ENCODE measurements around the gene TRIM62.
"Not testable (repeated sequence)": the region's sequence is repeated elsewhere in the genome, so short reads cannot be mapped to it uniquely, and the experiment has no call there.

TRIM62 gene

GRCh38 chr1:33122483-33123178 is 59.2 kb downstream of the TRIM62 start:
- no peak overlapping the region for H3K9ac ChIP-seq (ENCODE audit: low read length in 2 of 2)

GRCh38 chr1:33121728-33122127 is 60.1 kb downstream of the TRIM62 start:
- H3K27ac ChIP-seq (ENCODE audit: low read length), result no peak overlapping the region
- peaks cover 5% of the 10 kb centered on the region for H3K4me1 ChIP-seq (ENCODE audit: control insufficient read depth, insufficient read depth, low read length)
- H3K9me3 ChIP-seq (ENCODE audit: control insufficient read depth in 2 of 2, low read length in 2 of 2), result no peaks in the 10 kb centered on the region
- H3K4me3 ChIP-seq (ENCODE audit: low read length in 2 of 2), result no peak overlapping the region
- H3K9ac ChIP-seq (ENCODE audit: low read length in 2 of 2), result no peak overlapping the region
- H3K36me3 ChIP-seq (ENCODE audit: control insufficient read depth in 2 of 2, insufficient read depth in 2 of 2, low read length in 2 of 2), result no peaks in the 10 kb centered on the region
- H3K27me3 ChIP-seq (ENCODE audit: control insufficient read depth in 1 of 2, insufficient read depth in 2 of 2, low read length in 2 of 2), result no peaks in the 10 kb centered on the region

More at GRCh38 chr1:33122483-33123178, 59.2 kb downstream of the TRIM62 start:
- Histone ChIP-seq H3K9me3 (ENCODE audit: control insufficient read depth in 2 of 2, low read length in 2 of 2) (no peaks in the 10 kb centered on the region), H3K4me1 (ENCODE audit: control insufficient read depth, insufficient read depth, low read length) (peaks cover 6% of the 10 kb centered on the region), H3K36me3 (ENCODE audit: control insufficient read depth in 2 of 2, insufficient read depth in 2 of 2, low read length in 2 of 2) (no peaks in the 10 kb centered on the region), H3K27ac (ENCODE audit: low read length) (no peak overlapping the region), H3K27me3 (ENCODE audit: control insufficient read depth in 1 of 2, insufficient read depth in 2 of 2, low read length in 2 of 2) (no peaks in the 10 kb centered on the region), H3K4me3 (ENCODE audit: low read length in 2 of 2) (no peak overlapping the region)

GRCh38 chr1:33120436-33121231 is 61.2 kb downstream of the TRIM62 start:
- Histone ChIP-seq H3K9ac (ENCODE audit: low read length in 2 of 2) (no peak overlapping the region), H3K27me3 (ENCODE audit: control insufficient read depth in 1 of 2, insufficient read depth in 2 of 2, low read length in 2 of 2) (no peaks in the 10 kb centered on the region), H3K4me1 (ENCODE audit: control insufficient read depth, insufficient read depth, low read length) (no peaks in the 10 kb centered on the region)

GRCh38 chr1:33119532-33120217 is 62.2 kb downstream of the TRIM62 start:
- H3K9ac ChIP-seq (ENCODE audit: low read length in 2 of 2), result no peak overlapping the region
- no peaks in the 10 kb centered on the region for H3K4me1 ChIP-seq (ENCODE audit: control insufficient read depth, insufficient read depth, low read length)
- H3K4me3 ChIP-seq (ENCODE audit: low read length in 2 of 2), result no peak overlapping the region
- no peaks in the 10 kb centered on the region for H3K36me3 ChIP-seq (ENCODE audit: control insufficient read depth in 2 of 2, insufficient read depth in 2 of 2, low read length in 2 of 2)
- no peaks in the 10 kb centered on the region for H3K9me3 ChIP-seq (ENCODE audit: control insufficient read depth in 2 of 2, low read length in 2 of 2)
- H3K27me3 ChIP-seq (ENCODE audit: control insufficient read depth in 1 of 2, insufficient read depth in 2 of 2, low read length in 2 of 2), result no peaks in the 10 kb centered on the region
- H3K27ac ChIP-seq (ENCODE audit: low read length), result no peak overlapping the region

More at GRCh38 chr1:33120436-33121231, 61.2 kb downstream of the TRIM62 start:
- Histone ChIP-seq H3K36me3 (ENCODE audit: control insufficient read depth in 2 of 2, insufficient read depth in 2 of 2, low read length in 2 of 2) (no peaks in the 10 kb centered on the region), H3K9me3 (ENCODE audit: control insufficient read depth in 2 of 2, low read length in 2 of 2) (no peaks in the 10 kb centered on the region), H3K4me3 (ENCODE audit: low read length in 2 of 2) (no peak overlapping the region), H3K27ac (ENCODE audit: low read length) (no peak overlapping the region)

GRCh38 chr1:33119050-33119449 is 62.8 kb downstream of the TRIM62 start:
- H3K27me3 ChIP-seq (ENCODE audit: control insufficient read depth in 1 of 2, insufficient read depth in 2 of 2, low read length in 2 of 2), result no peaks in the 10 kb centered on the region
- H3K9ac ChIP-seq (ENCODE audit: low read length in 2 of 2), result no peak overlapping the region

DNA sequence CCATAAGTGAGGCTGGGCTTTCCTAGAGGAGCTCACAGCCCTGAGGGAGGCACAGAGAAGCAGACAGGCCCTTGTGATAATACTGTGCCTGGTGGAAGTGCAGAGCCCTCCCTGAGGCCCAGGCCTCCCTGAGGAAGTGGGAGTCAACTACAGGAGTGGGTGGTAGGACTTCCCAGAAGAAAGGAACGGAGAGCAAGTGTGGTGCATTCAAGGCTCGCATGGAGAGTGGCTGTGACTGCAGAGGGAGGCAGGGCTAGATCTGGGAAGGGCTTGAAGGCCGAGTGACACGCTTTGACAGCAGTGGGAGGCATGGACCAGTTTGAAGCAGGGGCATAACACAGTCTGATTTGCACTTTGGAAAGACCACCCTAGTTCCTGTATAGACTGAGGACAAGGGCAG is 63.6 kb downstream of the TRIM62 start:
- Histone ChIP-seq H3K27ac (ENCODE audit: low read length) (no peak overlapping the region), H3K4me1 (ENCODE audit: control insufficient read depth, insufficient read depth, low read length) (no peaks in the 10 kb centered on the region), H3K9me3 (ENCODE audit: control insufficient read depth in 2 of 2, low read length in 2 of 2) (no peaks in the 10 kb centered on the region), H3K36me3 (ENCODE audit: control insufficient read depth in 2 of 2, insufficient read depth in 2 of 2, low read length in 2 of 2) (no peaks in the 10 kb centered on the region), H3K4me3 (ENCODE audit: low read length in 2 of 2) (no peak overlapping the region), H3K9ac (ENCODE audit: low read length in 2 of 2) (no peak overlapping the region), H3K27me3 (ENCODE audit: control insufficient read depth in 1 of 2, insufficient read depth in 2 of 2, low read length in 2 of 2) (no peaks in the 10 kb centered on the region)

More at GRCh38 chr1:33119050-33119449, 62.8 kb downstream of the TRIM62 start:
- H3K27ac ChIP-seq (ENCODE audit: low read length), result no peak overlapping the region
- no peaks in the 10 kb centered on the region for H3K4me1 ChIP-seq (ENCODE audit: control insufficient read depth, insufficient read depth, low read length)
- no peak overlapping the region for H3K4me3 ChIP-seq (ENCODE audit: low read length in 2 of 2)
- H3K9me3 ChIP-seq (ENCODE audit: control insufficient read depth in 2 of 2, low read length in 2 of 2), result no peaks in the 10 kb centered on the region
- no peaks in the 10 kb centered on the region for H3K36me3 ChIP-seq (ENCODE audit: control insufficient read depth in 2 of 2, insufficient read depth in 2 of 2, low read length in 2 of 2)

- no peak overlapping the region for H3K27ac ChIP-seq (ENCODE audit: low read length)
- H3K4me3 ChIP-seq (ENCODE audit: low read length in 2 of 2), result no peak overlapping the region
- no peaks in the 10 kb centered on the region for H3K36me3 ChIP-seq (ENCODE audit: control insufficient read depth in 2 of 2, insufficient read depth in 2 of 2, low read length in 2 of 2)
- H3K9ac ChIP-seq (ENCODE audit: low read length in 2 of 2), result no peak overlapping the region
- no peaks in the 10 kb centered on the region for H3K27me3 ChIP-seq (ENCODE audit: control insufficient read depth in 1 of 2, insufficient read depth in 2 of 2, low read length in 2 of 2)
- no peaks in the 10 kb centered on the region for H3K9me3 ChIP-seq (ENCODE audit: control insufficient read depth in 2 of 2, low read length in 2 of 2)
- no peaks in the 10 kb centered on the region for H3K4me1 ChIP-seq (ENCODE audit: control insufficient read depth, insufficient read depth, low read length)
These were observed 64.3 kb downstream of the TRIM62 start for GRCh38 chr1:33117440-33118085.

DNA sequence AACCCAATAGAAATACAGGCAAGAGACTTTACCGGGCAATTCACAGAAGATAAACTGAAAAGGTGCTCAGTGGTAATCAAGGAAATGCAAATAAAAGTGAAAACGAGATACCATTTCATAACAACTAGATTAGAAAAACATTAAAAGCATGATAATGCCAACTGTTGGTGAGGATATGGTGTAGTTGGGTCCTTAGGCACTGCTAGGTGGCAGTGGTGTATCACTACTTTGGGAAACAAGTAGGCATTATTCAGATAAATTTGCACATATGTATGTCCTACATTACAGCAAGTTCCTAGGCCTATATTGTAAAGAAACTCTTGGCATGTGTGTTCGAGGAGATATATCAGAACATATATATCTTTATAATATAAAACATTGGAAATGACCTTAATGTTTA is 69.9 kb downstream of the TRIM62 start:
- Histone ChIP-seq H3K27me3 (ENCODE audit: control insufficient read depth in 1 of 2, insufficient read depth in 2 of 2, low read length in 2 of 2) (no peaks in the 10 kb centered on the region), H3K27ac (ENCODE audit: low read length) (no peak overlapping the region), H3K9ac (ENCODE audit: low read length in 2 of 2) (no peak overlapping the region)

GRCh38 chr1:33110477-33110876 is 71.4 kb downstream of the TRIM62 start:
- Histone ChIP-seq H3K9me3 (ENCODE audit: control insufficient read depth in 2 of 2, low read length in 2 of 2) (no peaks in the 10 kb centered on the region), H3K27ac (ENCODE audit: low read length) (no peak overlapping the region), H3K4me3 (ENCODE audit: low read length in 2 of 2) (no peak overlapping the region), H3K27me3 (ENCODE audit: control insufficient read depth in 1 of 2, insufficient read depth in 2 of 2, low read length in 2 of 2) (no peaks in the 10 kb centered on the region), H3K9ac (ENCODE audit: low read length in 2 of 2) (no peak overlapping the region), H3K36me3 (ENCODE audit: control insufficient read depth in 2 of 2, insufficient read depth in 2 of 2, low read length in 2 of 2) (no peaks in the 10 kb centered on the region), H3K4me1 (ENCODE audit: control insufficient read depth, insufficient read depth, low read length) (no peaks in the 10 kb centered on the region)

More for the DNA sequence above, 69.9 kb downstream of the TRIM62 start:
- H3K4me3 ChIP-seq (ENCODE audit: low read length in 2 of 2), result no peak overlapping the region
- no peaks in the 10 kb centered on the region for H3K4me1 ChIP-seq (ENCODE audit: control insufficient read depth, insufficient read depth, low read length)
- H3K36me3 ChIP-seq (ENCODE audit: control insufficient read depth in 2 of 2, insufficient read depth in 2 of 2, low read length in 2 of 2), result no peaks in the 10 kb centered on the region
- H3K9me3 ChIP-seq (ENCODE audit: control insufficient read depth in 2 of 2, low read length in 2 of 2), result no peaks in the 10 kb centered on the region

GRCh38 chr1:33100119-33100415 is 81.8 kb downstream of the TRIM62 start:
- H3K4me3 ChIP-seq (ENCODE audit: low read length in 2 of 2); H3K27ac ChIP-seq (ENCODE audit: low read length); H3K9ac ChIP-seq (ENCODE audit: low read length in 2 of 2); H3K27me3 ChIP-seq (ENCODE audit: control insufficient read depth in 1 of 2, insufficient read depth in 2 of 2, low read length in 2 of 2); H3K9me3 ChIP-seq (ENCODE audit: control insufficient read depth in 2 of 2, low read length in 2 of 2); H3K4me1 ChIP-seq (ENCODE audit: control insufficient read depth, insufficient read depth, low read length): not testable (repeated sequence)
- peaks cover 6 to 12% of the 10 kb centered on the region in 2 donors for H3K36me3 ChIP-seq (ENCODE audit: control insufficient read depth in 2 of 2, insufficient read depth in 2 of 2, low read length in 2 of 2)

All from stomach smooth muscle (tissue), 2 donors.